ENCODE data around the gene MAP4K1.
A peak's percentile ranks its signal among the peaks of the same experiment; 100 is the strongest.

MAP4K1 gene

GRCh38 chr19:38658462-38659306 lies 40.9 kb upstream of the MAP4K1 start:
- Histone ChIP-seq H3K9me3 (ENCODE audit: insufficient read depth, low read length) (no peaks in the 10 kb centered on the region), H3K79me2 (ENCODE audit: low read length) (peaks cover 98% of the 10 kb centered on the region), H3K4me1 (ENCODE audit: low read length) (peaks cover 48% of the 10 kb centered on the region), H3K27me3 (ENCODE audit: low read depth, low read length) (no peaks in the 10 kb centered on the region), H2AFZ (ENCODE audit: low read depth, low read length) (no peak overlapping the region), H4K20me1 (ENCODE audit: insufficient read depth, low read length) (peaks cover 85% of the 10 kb centered on the region), H3K36me3 (replicated peaks; ENCODE audit: low read depth, low read length) (peaks cover 53% of the 10 kb centered on the region), H3K4me3 (ENCODE audit: low read length) (no peak overlapping the region), H3K4me2 (ENCODE audit: low read length) (no peak overlapping the region), H3K27ac (ENCODE audit: low read length) (no peak overlapping the region), H3K9ac (ENCODE audit: low read length) (no peak overlapping the region)
- TF ChIP-seq CTCF (IDR thresholded peaks at IDR 0.05; ENCODE audit: low read depth, low read length): no peak
- TF ChIP-seq EZH2phosphoT487 (IDR thresholded peaks at IDR 0.05; ENCODE audit: low read depth): no peak

- Histone ChIP-seq H3K36me3 (replicated peaks; ENCODE audit: low read depth, low read length) (peaks cover 56% of the 10 kb centered on the region), H2AFZ (ENCODE audit: low read depth, low read length) (no peak overlapping the region), H3K79me2 (ENCODE audit: low read length) (peaks cover 98% of the 10 kb centered on the region), H4K20me1 (ENCODE audit: insufficient read depth, low read length) (peaks cover 83% of the 10 kb centered on the region), H3K4me1 (ENCODE audit: low read length) (peaks cover 50% of the 10 kb centered on the region), H3K27ac (ENCODE audit: low read length) (no peak overlapping the region), H3K27me3 (ENCODE audit: low read depth, low read length) (no peaks in the 10 kb centered on the region), H3K9ac (ENCODE audit: low read length) (no peak overlapping the region; the same call in 1 of the 2 replicates), H3K4me2 (ENCODE audit: low read length) (peak overlapping the region; percentile 53), H3K4me3 (ENCODE audit: low read length) (no peak overlapping the region), H3K9me3 (ENCODE audit: insufficient read depth, low read length) (no peaks in the 10 kb centered on the region)
- TF ChIP-seq EZH2phosphoT487 (IDR thresholded peaks at IDR 0.05; ENCODE audit: low read depth): no peak
- no peak for TF ChIP-seq CTCF (IDR thresholded peaks at IDR 0.05; ENCODE audit: low read depth, low read length)
Observed at GRCh38 chr19:38657633-38658222, 40.0 kb upstream of the MAP4K1 start.

DNA sequence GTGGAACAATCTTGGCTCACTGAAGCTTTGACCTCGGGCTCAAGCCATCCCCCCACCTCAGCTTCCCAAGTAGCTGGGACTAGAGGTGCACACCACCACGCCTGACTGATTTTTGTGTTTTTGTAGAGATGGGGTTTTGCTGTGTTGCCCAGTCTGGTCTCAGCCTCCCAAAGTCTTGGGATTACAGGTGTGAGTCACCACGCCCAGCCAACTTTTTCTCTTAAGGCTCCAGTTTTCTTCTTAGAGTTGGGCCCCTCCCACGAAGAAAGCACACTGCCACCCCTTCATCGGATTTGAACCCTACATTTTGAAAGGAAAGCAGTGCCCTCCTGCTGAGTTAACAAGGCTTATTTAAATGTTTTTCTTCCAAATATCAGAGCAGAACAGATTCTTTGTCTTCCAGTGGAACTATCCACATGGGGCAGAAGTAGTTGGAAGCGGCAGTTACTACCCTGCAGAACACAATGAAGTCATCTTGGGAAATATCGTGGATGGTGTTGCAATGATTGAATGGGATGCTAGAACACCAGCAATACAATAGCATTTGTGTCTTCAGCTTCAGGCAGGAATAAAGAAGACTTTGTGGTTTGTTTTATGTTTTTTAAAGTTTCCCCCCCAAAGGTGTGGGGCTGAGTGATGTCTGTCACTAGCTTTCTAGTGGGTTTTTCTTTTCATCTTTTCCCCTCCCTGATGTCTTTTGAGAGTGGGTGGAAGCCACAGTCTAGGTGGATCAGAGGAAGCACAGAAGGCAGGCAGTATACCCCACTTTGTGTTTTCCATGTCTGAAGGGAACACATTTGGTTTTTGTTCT lies 38.6 kb upstream of the MAP4K1 start:
- peak overlapping the region; percentile 23; the same call in 1 of the 2 replicates for H3K9ac ChIP-seq (ENCODE audit: low read length)
- peaks cover 56% of the 10 kb centered on the region for H3K4me1 ChIP-seq (ENCODE audit: low read length)
- peaks cover 85% of the 10 kb centered on the region for H4K20me1 ChIP-seq (ENCODE audit: insufficient read depth, low read length)
- H3K4me2 ChIP-seq (ENCODE audit: low read length): peak overlapping the region; percentile 60
- H3K9me3 ChIP-seq (ENCODE audit: insufficient read depth, low read length): no peaks in the 10 kb centered on the region
- H3K36me3 ChIP-seq (replicated peaks; ENCODE audit: low read depth, low read length): peaks cover 55% of the 10 kb centered on the region
- TF ChIP-seq CTCF (IDR thresholded peaks at IDR 0.05; ENCODE audit: low read depth, low read length): no peak
- TF ChIP-seq EZH2phosphoT487 (IDR thresholded peaks at IDR 0.05; ENCODE audit: low read depth): no peak
- peaks cover 100% of the 10 kb centered on the region for H3K79me2 ChIP-seq (ENCODE audit: low read length)
- H2AFZ ChIP-seq (ENCODE audit: low read depth, low read length): no peak overlapping the region
- no peaks in the 10 kb centered on the region for H3K27me3 ChIP-seq (ENCODE audit: low read depth, low read length)
- peak overlapping the region; percentile 43 for H3K4me3 ChIP-seq (ENCODE audit: low read length)
- H3K27ac ChIP-seq (ENCODE audit: low read length): peak overlapping the region; percentile 76

All from OCI-LY3 (cell line).